ENCODE data around the gene CLRN3.

DNA sequence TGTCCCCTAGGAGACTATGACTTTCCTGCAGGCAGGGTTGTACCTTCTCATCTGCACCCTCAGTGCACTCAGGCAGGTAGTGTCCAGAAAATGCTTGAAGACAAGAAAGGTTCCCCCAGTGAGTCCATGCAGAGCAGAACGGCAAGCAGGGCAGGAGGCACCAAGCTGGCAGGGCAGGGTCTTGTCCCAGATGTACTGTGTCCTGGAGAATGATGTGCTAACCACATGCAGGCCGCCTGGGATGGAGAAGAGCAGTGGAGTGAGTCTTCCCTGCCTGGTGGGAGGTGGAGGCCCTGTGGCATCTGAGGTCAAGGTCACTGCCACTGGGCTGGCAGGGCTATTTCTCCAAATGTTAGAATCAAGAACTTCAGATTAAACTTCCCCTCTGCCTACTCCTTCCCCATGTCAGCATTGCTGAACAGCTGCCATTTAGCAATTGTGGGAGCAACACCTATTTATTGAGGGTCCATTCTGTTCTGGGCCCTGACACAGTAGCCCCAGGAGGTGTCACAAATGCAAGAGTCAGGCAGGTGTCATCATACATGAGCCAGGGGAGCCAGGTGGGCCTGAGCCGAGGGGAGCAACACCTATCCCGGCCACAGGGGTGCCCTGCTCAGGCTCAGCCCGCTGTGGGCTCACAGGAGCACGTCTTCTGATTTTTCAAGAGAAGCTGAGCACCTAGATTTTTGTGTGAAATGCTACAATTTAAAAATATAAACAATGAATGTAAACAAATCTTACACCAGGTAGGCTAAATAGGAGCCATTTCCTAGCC is 48.3 kb upstream of the CLRN3 start:
- TF ChIP-seq EZH2 (IDR thresholded peaks at IDR 0.05; ENCODE audit: insufficient read depth, poor library complexity, severe bottlenecking) (no peak), EZH2phosphoT487 (IDR thresholded peaks at IDR 0.05; ENCODE audit: insufficient read depth, low read depth) (no peak)

All from GM23248 (cell line).